LNCaP clone FGC (cell line): ENCODE data around the gene SFXN4.

Experiments
- DNase-seq: peaks from one replicate; pipeline ENCODE4 v3.0.0-alpha.2; 2011; ENCODE audit warnings: low read depth
- H3K4me3 ChIP-seq: 2 replicates; pipeline ENCODE4 v1.5.1; 2011; ENCODE audit warnings: mild to moderate bottlenecking, low read depth, low read length, control low read depth
- CTCF ChIP-seq: IDR thresholded peaks from 2 replicates; pipeline ENCODE4 v1.5.1; 2012; ENCODE audit warnings: mild to moderate bottlenecking; ENCODE audit not compliant: control insufficient read depth, insufficient read depth; ENCODE audit errors: extremely low read depth

Gene SFXN4

GRCh38 chr10:119133949-119134348 is 31.6 kb downstream of the SFXN4 start:
- no peak overlapping the region for H3K4me3 ChIP-seq
- DNase-seq = no peak
- TF ChIP-seq CTCF = no peak

- no peak overlapping the region for H3K4me3 ChIP-seq
- TF ChIP-seq CTCF = no peak
- no peak for DNase-seq
Measured at GRCh38 chr10:119132521-119133345, 32.8 kb downstream of the SFXN4 start.

- TF ChIP-seq CTCF = no peak
- DNase-seq = no peak
Measured at GRCh38 chr10:119131512-119132240, 33.8 kb downstream of the SFXN4 start.

GRCh38 chr10:119129721-119130120 is 35.8 kb downstream of the SFXN4 start:
- H3K4me3 ChIP-seq = no peak overlapping the region
- no peak for DNase-seq
- TF ChIP-seq CTCF = no peak

More at GRCh38 chr10:119131512-119132240, 33.8 kb downstream of the SFXN4 start:
- H3K4me3 ChIP-seq = no peak overlapping the region

GRCh38 chr10:119125942-119126341 is 39.6 kb downstream of the SFXN4 start:
- no peak overlapping the region for H3K4me3 ChIP-seq
- DNase-seq = no peak
- no peak for TF ChIP-seq CTCF

GRCh38 chr10:119120875-119121274 is 44.6 kb downstream of the SFXN4 start:
- H3K4me3 ChIP-seq = no peak overlapping the region
- no peak for DNase-seq
- TF ChIP-seq CTCF = no peak
